Upper lobe of left lung (tissue), 6 donors: ENCODE measurements around the gene TIMM44. TPM values are rescaled to one million over a fixed set of nuclear protein-coding genes. Genes with fewer than 3 reads are reported as not detected.

Experiments
- ATAC-seq, 2 donors: fragments of 200-7000 bp; cut with Tn5 transposase; one replicate each; pipeline ENCODE4 v1.9.1; 2022; ENCODE audit warnings: mild to moderate bottlenecking in 2 of 2, moderate library complexity in 2 of 2; ENCODE audit not compliant: low FRiP score in 2 of 2
- DNase-seq, 2 donors: peaks; one replicate each; pipeline ENCODE4 v3.0.0-alpha.2; 2019 to 2020
- H3K27ac ChIP-seq, 4 donors: fragments of 200-600 bp; sonication (generic); one replicate each; pipeline ENCODE4 v1.5.1; 2016 to 2019
- H3K27me3 ChIP-seq, 4 donors: fragments of 200-600 bp; sonication (generic); one replicate each; pipeline ENCODE4 v1.5.1; 2017 to 2019
- H3K36me3 ChIP-seq, 4 donors: fragments of 200-600 bp; sonication (generic); one replicate each; pipeline ENCODE4 v1.5.1; 2016 to 2019
- H3K4me1 ChIP-seq, 4 donors: fragments of 200-600 bp; sonication (generic); one replicate each; pipeline ENCODE4 v1.5.1; 2018 to 2019
- H3K4me3 ChIP-seq, 4 donors: fragments of 200-600 bp; sonication (generic); one replicate each; pipeline ENCODE4 v1.5.1; 2017 to 2019; ENCODE audit warnings: mild to moderate bottlenecking in 2 of 4, moderate library complexity in 1 of 4
- H3K9me3 ChIP-seq, 4 donors: fragments of 200-600 bp; sonication (generic); one replicate each; pipeline ENCODE4 v1.5.1; 2018 to 2019
- EP300 ChIP-seq, 4 donors: sonication (generic); formaldehyde crosslinking; IDR thresholded peaks; one replicate each; pipeline ENCODE4 v1.5.1; 2017; ENCODE audit warnings: antibody characterized with exemption in 4 of 4, control low read depth in 2 of 4
- POLR2A ChIP-seq, 4 donors: fragments of 450-650 bp; IDR thresholded peaks; one replicate each; pipeline ENCODE4 v1.5.1; 2016 to 2017; ENCODE audit warnings: antibody characterized with exemption in 4 of 4, mild to moderate bottlenecking in 2 of 4
- POLR2AphosphoS5 ChIP-seq, 2 donors: sonication (generic); formaldehyde crosslinking; IDR thresholded peaks; one replicate each; pipeline ENCODE4 v1.5.1; 2017; ENCODE audit warnings: antibody characterized with exemption in 2 of 2
- whole genome bisulfite sequencing, 2 donors: methylation state at CpG; one replicate each; pipeline ENCODE4 v1.1.5; 2017 to 2018; 5-methylcytosine and 5-hydroxymethylcytosine counted together
- total RNA-seq, 6 donors: library from RNA; depleted of rRNA in 4 of 6; stranded (reverse); fragments of >200 nt in 4 of 6; gene quantifications; one replicate each; pipeline versions ENCODE4 v1.1.0 to v1.2.1, GENCODE V29; 2016 to 2021
- TF ChIP-seq, protein P1 (sequence below), 6 experiments: fragments of 450-650 bp in 4 of 6; fragments of 200-600 bp in 2 of 6; sonication (generic) in 2 of 6; IDR thresholded peaks; one replicate each; pipeline ENCODE4 v1.5.1; 2016 to 2019; ENCODE audit warnings: antibody characterized with exemption in 6 of 6
- donor health status: DM: no; HTN: no; CAD: no; lungs with moderate emphysema.
- donor health status: DM: no; HTN: yes; CAD: no; lungs with severe emphysema.

The TIMM44 gene
- total RNA-seq, 6 donors from 2014 or later, result 39.8 to 83.2 (median 52.7) TPM

GRCh38 chr19:7928741-7929701 is 14.4 kb downstream of the TIMM44 start:
- 68 to 80% methylated on average over 14 to 24 of the region's 24 CpGs for WGBS, 2 donors

GRCh38 chr19:7928334-7928706 is 15.1 kb downstream of the TIMM44 start:
- Histone ChIP-seq H3K36me3 (peaks cover 17 to 37% (median 30%) of the 10 kb centered on the region in 4 donors), H3K4me1 (peaks cover 12 to 37% (median 20%) of the 10 kb centered on the region in 4 donors), H3K27ac (peak overlapping the region; percentile 22 to 71 (median 42)), H3K4me3 (no peak overlapping the region), H3K27me3 (peaks cover 0 to 5% (median 0%) of the 10 kb centered on the region in 4 donors), H3K9me3 (no peaks in the 10 kb centered on the region)
- WGBS, 2 donors, result 76 to 77% methylated on average over 9 of the region's 9 CpGs
- DNase-seq, result no peak
- ATAC-seq, result no peak
- TF ChIP-seq, protein P1, sequence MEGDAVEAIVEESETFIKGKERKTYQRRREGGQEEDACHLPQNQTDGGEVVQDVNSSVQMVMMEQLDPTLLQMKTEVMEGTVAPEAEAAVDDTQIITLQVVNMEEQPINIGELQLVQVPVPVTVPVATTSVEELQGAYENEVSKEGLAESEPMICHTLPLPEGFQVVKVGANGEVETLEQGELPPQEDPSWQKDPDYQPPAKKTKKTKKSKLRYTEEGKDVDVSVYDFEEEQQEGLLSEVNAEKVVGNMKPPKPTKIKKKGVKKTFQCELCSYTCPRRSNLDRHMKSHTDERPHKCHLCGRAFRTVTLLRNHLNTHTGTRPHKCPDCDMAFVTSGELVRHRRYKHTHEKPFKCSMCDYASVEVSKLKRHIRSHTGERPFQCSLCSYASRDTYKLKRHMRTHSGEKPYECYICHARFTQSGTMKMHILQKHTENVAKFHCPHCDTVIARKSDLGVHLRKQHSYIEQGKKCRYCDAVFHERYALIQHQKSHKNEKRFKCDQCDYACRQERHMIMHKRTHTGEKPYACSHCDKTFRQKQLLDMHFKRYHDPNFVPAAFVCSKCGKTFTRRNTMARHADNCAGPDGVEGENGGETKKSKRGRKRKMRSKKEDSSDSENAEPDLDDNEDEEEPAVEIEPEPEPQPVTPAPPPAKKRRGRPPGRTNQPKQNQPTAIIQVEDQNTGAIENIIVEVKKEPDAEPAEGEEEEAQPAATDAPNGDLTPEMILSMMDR (IDR thresholded peaks at IDR 0.05), result no peak

More at GRCh38 chr19:7928741-7929701, 14.4 kb downstream of the TIMM44 start:
- Histone ChIP-seq H3K4me3 (no peak overlapping the region), H3K4me1 (peaks cover 12 to 37% (median 20%) of the 10 kb centered on the region in 4 donors), H3K9me3 (no peaks in the 10 kb centered on the region), H3K36me3 (peaks cover 22 to 44% (median 36%) of the 10 kb centered on the region in 4 donors), H3K27ac (peak overlapping the region; percentile 30 to 71 (median 56)), H3K27me3 (peaks cover 0 to 5% (median 0%) of the 10 kb centered on the region in 4 donors)
- ATAC-seq (peak in 1 of 2 donors; percentile 35), DNase-seq (peak in 1 of 2 donors; percentile 85)
- no peak for TF ChIP-seq POLR2A (IDR thresholded peaks at IDR 0.05)
- TF ChIP-seq, protein P1 (IDR thresholded peaks at IDR 0.05), result peak in 3 of 6 experiments; percentile 24 to 27 (median 25)
- no peak for TF ChIP-seq EP300 (IDR thresholded peaks at IDR 0.05)
- no peak for TF ChIP-seq POLR2AphosphoS5 (IDR thresholded peaks at IDR 0.05)

DNA sequence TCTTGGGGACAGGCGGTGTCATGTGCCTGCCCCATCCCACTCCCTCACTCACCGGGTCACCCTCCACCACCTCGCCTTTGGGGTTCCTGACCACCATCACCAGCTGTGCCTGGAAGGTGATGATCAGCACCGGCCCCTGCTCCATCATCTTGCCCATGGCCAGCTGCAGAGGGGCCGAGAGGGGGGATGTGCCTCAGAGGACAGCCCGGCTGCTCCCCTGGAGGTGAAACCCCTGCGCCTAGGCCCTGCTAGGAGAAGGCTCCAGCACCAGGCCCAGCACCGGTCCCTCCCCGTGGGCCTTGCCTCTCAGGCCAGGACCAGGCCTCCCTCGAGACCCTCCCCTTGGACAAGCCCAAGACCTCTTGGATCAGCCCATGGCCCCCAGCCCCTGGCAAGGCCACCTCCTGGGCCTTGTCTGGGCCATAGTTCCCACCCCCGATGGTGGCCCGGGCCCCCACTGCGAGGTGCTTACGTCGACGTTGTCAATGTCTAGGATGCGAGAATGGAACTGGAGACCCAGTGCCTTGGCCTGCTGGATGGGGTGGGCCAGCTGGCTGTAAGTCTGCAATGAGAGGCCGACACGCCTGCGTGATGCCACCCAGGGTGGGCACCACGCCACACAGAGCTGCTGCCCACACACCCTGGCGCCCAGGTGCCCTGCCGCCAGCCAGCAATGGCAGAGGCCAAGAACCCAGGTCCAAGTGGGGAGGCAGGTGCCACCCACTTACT is 15.7 kb downstream of the TIMM44 start:
- Histone ChIP-seq H3K4me1 (peaks cover 12 to 37% (median 20%) of the 10 kb centered on the region in 4 donors), H3K27ac (peak overlapping the region in 3 of 4 donors; percentile 22 to 71 (median 54)), H3K9me3 (no peaks in the 10 kb centered on the region), H3K36me3 (peaks cover 11 to 34% (median 30%) of the 10 kb centered on the region in 4 donors), H3K4me3 (no peak overlapping the region), H3K27me3 (peaks cover 0 to 5% (median 0%) of the 10 kb centered on the region in 4 donors)
- ATAC-seq (no peak), DNase-seq (peak in 1 of 2 donors; percentile 81)
- TF ChIP-seq POLR2AphosphoS5 (IDR thresholded peaks at IDR 0.05) (no peak), POLR2A (IDR thresholded peaks at IDR 0.05) (no peak), EP300 (IDR thresholded peaks at IDR 0.05) (no peak)
- TF ChIP-seq, protein P1 (IDR thresholded peaks at IDR 0.05), result no peak
- WGBS, 2 donors, result 90 to 100% methylated on average over 3 to 23 of the region's 23 CpGs

- Histone ChIP-seq H3K36me3 (peaks cover 5 to 34% (median 28%) of the 10 kb centered on the region in 4 donors), H3K4me1 (peaks cover 14 to 39% (median 26%) of the 10 kb centered on the region in 4 donors), H3K4me3 (peak overlapping the region in 1 of 4 donors; percentile 54), H3K27me3 (peaks cover 0 to 5% (median 0%) of the 10 kb centered on the region in 4 donors), H3K27ac (peak overlapping the region in 1 of 4 donors; percentile 60), H3K9me3 (no peaks in the 10 kb centered on the region)
- TF ChIP-seq POLR2AphosphoS5 (IDR thresholded peaks at IDR 0.05) (no peak), POLR2A (IDR thresholded peaks at IDR 0.05) (no peak), EP300 (IDR thresholded peaks at IDR 0.05) (no peak)
- TF ChIP-seq, protein P1 (IDR thresholded peaks at IDR 0.05), result no peak
- 71 to 83% methylated on average over 9 to 32 of the region's 32 CpGs for WGBS, 2 donors
- ATAC-seq (no peak), DNase-seq (peak in 1 of 2 donors; percentile 84)
Measured at GRCh38 chr19:7926727-7927604, 16.5 kb downstream of the TIMM44 start.
